Osteoblast (primary cell): ENCODE measurements around the gene SPDYE4. TPM values are rescaled to one million over a fixed set of nuclear protein-coding genes. Genes with fewer than 3 reads are reported as not detected.

Source experiments
- DNase-seq: peaks from one replicate; pipeline ENCODE4 v3.0.0; 2011; ENCODE audit warnings: low spot score, mixed read lengths; ENCODE audit not compliant: insufficient read length; ENCODE audit errors: missing footprints
- H2AFZ ChIP-seq: 2 replicates; pipeline ENCODE4 v1.6.0; 2011; ENCODE audit warnings: mild to moderate bottlenecking, low read length
- H3K27ac ChIP-seq: 2 replicates; pipeline ENCODE4 v1.5.1; 2011; ENCODE audit warnings: mild to moderate bottlenecking, low read depth, low read length, moderate library complexity
- H3K27me3 ChIP-seq: 2 replicates; pipeline ENCODE4 v1.6.0; 2012; ENCODE audit warnings: mild to moderate bottlenecking, control low read depth, inconsistent platforms, low read length, moderate library complexity; ENCODE audit not compliant: insufficient read depth
- H3K36me3 ChIP-seq: 2 replicates; pipeline ENCODE4 v1.5.1; 2011; ENCODE audit warnings: mild to moderate bottlenecking, low read length, control low read depth, moderate library complexity; ENCODE audit not compliant: insufficient read depth
- H3K4me1 ChIP-seq: 2 replicates; pipeline ENCODE4 v1.5.1; 2011; ENCODE audit warnings: mild to moderate bottlenecking, low read length, control low read depth, moderate library complexity; ENCODE audit not compliant: insufficient read depth
- H3K4me2 ChIP-seq: 2 replicates; pipeline ENCODE4 v1.6.0; 2011; ENCODE audit warnings: mild to moderate bottlenecking, low read length; ENCODE audit not compliant: insufficient read depth
- H3K4me3 ChIP-seq: fragments of 200-600 bp; sonication (generic); 3 replicates; pipeline ENCODE4 v1.5.1; 2012; ENCODE audit warnings: mild to moderate bottlenecking, low read length, inconsistent platforms; ENCODE audit not compliant: insufficient read depth
- H3K79me2 ChIP-seq: 2 replicates; pipeline ENCODE4 v1.6.0; 2012; ENCODE audit warnings: mild to moderate bottlenecking, low read length, control low read depth, inconsistent platforms; ENCODE audit not compliant: insufficient read depth
- H3K9me3 ChIP-seq: 2 replicates; pipeline ENCODE4 v1.5.1; 2011; ENCODE audit warnings: low read depth, low read length, control low read depth
- H4K20me1 ChIP-seq: 2 replicates; pipeline ENCODE4 v1.6.0; 2012; ENCODE audit warnings: mild to moderate bottlenecking, low read length, control low read depth; ENCODE audit not compliant: insufficient read depth
- total RNA-seq: library from RNA; depleted of rRNA; stranded (reverse); fragments of >200 nt; gene quantifications from 2 replicates; pipeline ENCODE4 v1.2.3, GENCODE V29; 2012
- TF ChIP-seq, protein P1 (sequence below): IDR thresholded peaks from 2 replicates; pipeline ENCODE4 v1.5.1; 2011; ENCODE audit warnings: mild to moderate bottlenecking, low read depth, low read length, moderate library complexity; ENCODE audit errors: extremely low read depth

SPDYE4 gene
- total RNA-seq, 1 donor, result not detected

GRCh38 chr17:8797621-8798175 is 39.4 kb upstream of the SPDYE4 start:
- no peak overlapping the region for H2AFZ ChIP-seq
- DNase-seq, result no peak
- H3K36me3 ChIP-seq, result no peaks in the 10 kb centered on the region
- H3K79me2 ChIP-seq, result no peaks in the 10 kb centered on the region
- H3K9me3 ChIP-seq, result no peaks in the 10 kb centered on the region
- H4K20me1 ChIP-seq, result no peaks in the 10 kb centered on the region
- H3K27me3 ChIP-seq, result peaks cover 27% of the 10 kb centered on the region
- TF ChIP-seq, protein P1, sequence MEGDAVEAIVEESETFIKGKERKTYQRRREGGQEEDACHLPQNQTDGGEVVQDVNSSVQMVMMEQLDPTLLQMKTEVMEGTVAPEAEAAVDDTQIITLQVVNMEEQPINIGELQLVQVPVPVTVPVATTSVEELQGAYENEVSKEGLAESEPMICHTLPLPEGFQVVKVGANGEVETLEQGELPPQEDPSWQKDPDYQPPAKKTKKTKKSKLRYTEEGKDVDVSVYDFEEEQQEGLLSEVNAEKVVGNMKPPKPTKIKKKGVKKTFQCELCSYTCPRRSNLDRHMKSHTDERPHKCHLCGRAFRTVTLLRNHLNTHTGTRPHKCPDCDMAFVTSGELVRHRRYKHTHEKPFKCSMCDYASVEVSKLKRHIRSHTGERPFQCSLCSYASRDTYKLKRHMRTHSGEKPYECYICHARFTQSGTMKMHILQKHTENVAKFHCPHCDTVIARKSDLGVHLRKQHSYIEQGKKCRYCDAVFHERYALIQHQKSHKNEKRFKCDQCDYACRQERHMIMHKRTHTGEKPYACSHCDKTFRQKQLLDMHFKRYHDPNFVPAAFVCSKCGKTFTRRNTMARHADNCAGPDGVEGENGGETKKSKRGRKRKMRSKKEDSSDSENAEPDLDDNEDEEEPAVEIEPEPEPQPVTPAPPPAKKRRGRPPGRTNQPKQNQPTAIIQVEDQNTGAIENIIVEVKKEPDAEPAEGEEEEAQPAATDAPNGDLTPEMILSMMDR, result no peak
- no peak overlapping the region for H3K4me2 ChIP-seq
- no peak overlapping the region for H3K27ac ChIP-seq
- H3K4me3 ChIP-seq, result no peak overlapping the region
- H3K4me1 ChIP-seq, result no peaks in the 10 kb centered on the region

DNA sequence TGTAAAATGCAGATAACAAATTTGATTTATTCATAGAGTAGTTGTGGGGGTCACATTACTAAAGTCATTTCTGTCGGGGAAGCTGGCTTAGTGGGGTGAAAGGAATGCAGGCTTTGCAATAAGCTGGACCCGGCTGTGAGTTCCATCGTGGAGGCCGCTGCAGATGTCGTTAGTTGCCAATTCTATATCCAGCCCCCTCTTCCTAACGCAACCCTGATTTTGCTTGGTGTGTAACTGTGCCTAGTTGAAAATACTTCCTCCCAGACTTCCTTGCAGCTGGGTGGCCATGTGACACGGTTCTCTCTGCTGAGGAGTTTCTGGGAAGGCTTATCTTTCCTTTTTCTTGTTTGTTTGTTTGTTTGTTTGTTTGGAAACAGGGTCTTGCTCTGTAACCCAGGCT is 36.3 kb upstream of the SPDYE4 start:
- Histone ChIP-seq H3K4me3 (no peak overlapping the region), H3K4me2 (no peak overlapping the region), H3K4me1 (no peaks in the 10 kb centered on the region), H3K27me3 (peaks cover 25% of the 10 kb centered on the region), H4K20me1 (no peaks in the 10 kb centered on the region), H2AFZ (no peak overlapping the region), H3K9me3 (no peaks in the 10 kb centered on the region), H3K27ac (no peak overlapping the region), H3K36me3 (no peaks in the 10 kb centered on the region), H3K79me2 (no peaks in the 10 kb centered on the region)
- TF ChIP-seq, protein P1, result no peak
- DNase-seq, result no peak

DNA sequence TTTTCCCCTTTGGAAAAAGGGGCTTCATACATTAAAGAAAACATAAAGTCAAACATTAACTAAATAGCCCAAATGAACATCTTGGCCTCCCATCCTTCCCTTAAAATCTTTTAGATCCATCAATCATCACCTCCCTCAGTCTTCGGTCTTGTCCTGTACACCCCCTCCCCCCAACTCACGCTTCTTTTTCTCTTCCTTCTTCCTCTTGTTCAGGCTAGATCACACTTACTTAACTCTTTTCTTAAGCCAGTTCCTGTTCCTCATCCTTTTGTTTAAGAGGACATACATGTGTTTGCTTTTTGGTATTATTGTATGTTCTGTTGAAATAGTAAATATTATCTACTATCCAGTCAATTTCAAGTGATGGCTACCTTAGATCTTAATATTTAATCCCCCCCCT is 35.3 kb upstream of the SPDYE4 start:
- H3K9me3 ChIP-seq, result no peaks in the 10 kb centered on the region
- H3K27me3 ChIP-seq, result peaks cover 16% of the 10 kb centered on the region
- no peaks in the 10 kb centered on the region for H3K36me3 ChIP-seq
- H3K79me2 ChIP-seq, result no peaks in the 10 kb centered on the region
- no peaks in the 10 kb centered on the region for H3K4me1 ChIP-seq
- TF ChIP-seq, protein P1, result no peak
- no peak for DNase-seq
- no peak overlapping the region for H3K27ac ChIP-seq
- H3K4me2 ChIP-seq, result no peak overlapping the region
- no peak overlapping the region for H3K4me3 ChIP-seq
- H4K20me1 ChIP-seq, result no peaks in the 10 kb centered on the region
- H2AFZ ChIP-seq, result no peak overlapping the region

- peaks cover 10% of the 10 kb centered on the region for H3K27me3 ChIP-seq
- H3K27ac ChIP-seq, result no peak overlapping the region
- no peaks in the 10 kb centered on the region for H4K20me1 ChIP-seq
- H3K9me3 ChIP-seq, result no peaks in the 10 kb centered on the region
- H3K4me3 ChIP-seq, result no peak overlapping the region
- no peak overlapping the region for H2AFZ ChIP-seq
- DNase-seq, result no peak
- no peaks in the 10 kb centered on the region for H3K36me3 ChIP-seq
- no peaks in the 10 kb centered on the region for H3K79me2 ChIP-seq
- no peak overlapping the region for H3K4me2 ChIP-seq
- TF ChIP-seq, protein P1, result no peak
- no peaks in the 10 kb centered on the region for H3K4me1 ChIP-seq
These were observed 34.3 kb upstream of the SPDYE4 start for GRCh38 chr17:8792646-8793045.
